ENCODE data around the gene ME3.

GRCh38 chr11:86639137-86639536 lies 33.3 kb downstream of the ME3 start:
- TF ChIP-seq CTCF (IDR thresholded peaks at IDR 0.05; ENCODE audit: insufficient read depth, low read length) (no peak), POLR2AphosphoS5 (IDR thresholded peaks at IDR 0.05; ENCODE audit: low read depth) (no peak)

Data from HL-60 (cell line).